GM18511 (cell line): ENCODE measurements around the gene ITPKC.

Experiments used
- ATAC-seq: cut with Tn5 transposase; IDR thresholded peaks from one replicate; pipeline ENCODE4 v1.9.1; 2021; ENCODE audit warnings: mild to moderate bottlenecking, moderate library complexity; ENCODE audit not compliant: unreplicated experiment

The ITPKC gene

DNA sequence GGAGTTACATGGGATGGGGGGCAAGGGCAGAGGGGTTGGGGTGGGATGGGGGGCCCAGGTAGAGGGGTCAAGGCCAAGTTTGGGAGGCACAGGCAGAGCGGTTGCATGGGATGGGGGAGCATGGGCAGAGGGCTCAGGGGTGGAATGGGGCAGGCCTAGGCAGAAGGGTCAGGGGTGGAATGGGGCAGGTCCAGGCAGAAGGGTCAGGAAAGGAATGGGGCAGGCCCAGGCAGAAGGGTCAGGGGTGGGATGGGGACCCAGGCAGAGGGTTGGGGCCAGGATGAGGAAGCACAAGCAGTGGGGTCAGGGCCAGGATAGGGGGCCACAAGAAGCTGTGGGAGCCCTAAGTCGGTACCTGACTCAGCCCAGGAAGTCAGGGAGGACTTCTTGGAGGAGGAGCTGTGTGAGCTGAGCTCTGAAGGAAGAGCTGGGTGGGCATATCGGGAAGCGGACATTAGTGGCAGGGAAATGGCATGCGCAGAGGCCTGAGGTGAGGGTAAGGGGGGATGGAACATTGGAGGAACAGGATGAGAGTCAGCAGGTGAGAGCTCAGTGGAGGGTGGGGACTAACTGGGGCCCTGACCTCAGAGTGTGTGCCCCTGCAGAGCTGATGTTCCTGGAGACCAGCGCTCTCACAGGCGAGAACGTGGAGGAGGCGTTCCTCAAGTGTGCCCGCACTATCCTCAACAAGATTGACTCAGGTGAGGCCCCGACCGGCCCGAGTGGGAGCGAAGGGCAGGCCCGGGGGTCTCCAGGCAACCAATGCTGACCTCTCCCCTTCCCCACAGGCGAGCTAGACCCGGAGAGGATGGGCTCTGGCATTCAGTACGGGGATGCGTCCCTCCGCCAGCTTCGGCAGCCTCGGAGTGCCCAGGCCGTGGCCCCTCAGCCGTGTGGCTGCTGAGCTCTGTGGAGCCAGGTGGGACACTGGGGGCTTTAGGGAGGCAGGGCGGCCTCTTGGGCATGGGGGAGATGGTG lies 69.4 kb downstream of the ITPKC start:
- no peak for ATAC-seq
